Right lobe of liver (tissue), 6 donors: ENCODE results near the gene CACNA2D4. TPM values are rescaled to one million over a fixed set of nuclear protein-coding genes. Genes with fewer than 3 reads are reported as not detected.
A peak's percentile ranks its signal among the peaks of the same experiment; 100 is the strongest.

Experiments
- ATAC-seq, 4 donors: fragments of 200-7000 bp; cut with Tn5 transposase; one replicate each; pipeline ENCODE4 v1.9.1; 2020; ENCODE audit warnings: mild to moderate bottlenecking in 4 of 4, moderate library complexity in 4 of 4
- DNase-seq, 3 donors: peaks; one replicate each; pipeline ENCODE4 v3.0.0-alpha.2; 2020
- H3K27ac ChIP-seq, 3 donors: fragments of 200-600 bp; one replicate each; pipeline ENCODE4 v1.8.0; 2022
- H3K27me3 ChIP-seq, 2 donors: fragments of 200-600 bp; one replicate each; pipeline ENCODE4 v1.8.0; 2022
- H3K36me3 ChIP-seq, 4 donors: fragments of 200-600 bp; sonication (generic) in 1 of 4; one replicate each; pipeline versions ENCODE4 v1.5.1 to v1.8.0; 2017 to 2022; ENCODE audit warnings: control low read depth in 1 of 4
- H3K4me1 ChIP-seq, 4 donors: fragments of 200-600 bp; sonication (generic) in 1 of 4; one replicate each; pipeline versions ENCODE4 v1.5.1 to v1.8.0; 2017 to 2022; ENCODE audit warnings: control low read depth in 1 of 4
- H3K4me3 ChIP-seq, 3 donors: fragments of 200-600 bp; one replicate each; pipeline ENCODE4 v1.8.0; 2022
- H3K9me3 ChIP-seq, 4 donors: fragments of 200-600 bp; sonication (generic) in 1 of 4; one replicate each; pipeline versions ENCODE4 v1.5.1 to v1.8.0; 2017 to 2022; ENCODE audit warnings: control low read depth in 1 of 4
- POLR2A ChIP-seq: fragments of 450-650 bp; IDR thresholded peaks from one replicate; pipeline ENCODE4 v1.6.1; 2017; ENCODE audit warnings: antibody characterized with exemption, mild to moderate bottlenecking
- WGBS: methylation state at CpG from one replicate; pipeline ENCODE4 v1.1.6; 2018; ENCODE audit warnings: low coverage, low lambda C conversion rate; ENCODE audit not compliant: insufficient coverage; ENCODE audit errors: missing lambda C conversion rate; 5-methylcytosine and 5-hydroxymethylcytosine counted together
- intact Hi-C, 2 donors: fragments of 100-400 bp; cut with DNase I; formaldehyde crosslinking; loops; one replicate each; pipeline versions ENCODE4 v1.11.2 to v1.14.1; 2022
- total RNA-seq, 6 experiments: library from RNA; depleted of rRNA in 2 of 6; stranded (reverse); fragments of >200 nt in 2 of 6; fragmentation: NEBNext Ultra II Directional in 3 of 6; extraction: Animal tissue kit (Norgen Biotek cat#: 25700) in 3 of 6; gene quantifications; one replicate each; pipeline versions ENCODE4 v1.1.0 to v1.2.4, GENCODE V29; 2016 to 2023
- TF ChIP-seq, protein P1 (sequence below), 4 donors: fragments of 200-600 bp in 3 of 4; fragments of 450-650 bp in 1 of 4; IDR thresholded peaks; one replicate each; pipeline versions ENCODE4 v1.5.1 to v1.8.0; 2016 to 2022; ENCODE audit warnings: antibody characterized with exemption in 4 of 4, mild to moderate bottlenecking in 2 of 4
- donor health status: DM: no; HTN: yes; CAD: no.
- donor health status: DM: no; HTN: no; CAD: no.
- donor health status: DM: no; HTN: no; CAD: no.
- donor health status: DM: no; HTN: yes; CAD: no.
- donor health status: DM: no; HTN: yes; CAD: no.

The CACNA2D4 gene
- total RNA-seq, 6 experiments from 2014 or later, result 0.87 to 1.9 (median 0.96) TPM

DNA sequence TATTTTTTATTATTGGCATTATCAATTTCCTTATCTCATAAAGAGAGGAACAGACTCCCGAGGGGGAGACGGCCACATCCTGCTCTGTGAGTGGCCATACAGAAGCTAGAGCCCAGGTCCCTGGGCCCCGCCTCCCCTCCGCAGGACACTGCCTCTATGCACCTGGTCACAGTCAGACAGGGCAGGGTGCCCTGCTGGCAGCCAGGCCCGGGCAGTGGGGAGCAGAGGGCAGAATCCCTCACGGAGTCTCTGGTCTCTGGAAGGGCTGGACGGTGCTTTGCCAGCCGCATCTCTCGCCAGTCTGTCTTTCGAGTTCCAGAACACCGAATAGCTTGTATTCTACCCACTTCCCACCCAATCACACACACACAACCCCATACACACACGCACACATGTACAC, 16.4 kb upstream of the CACNA2D4 start:
- Histone ChIP-seq H3K9me3 (no peaks in the 10 kb centered on the region), H3K27me3 (no peaks in the 10 kb centered on the region), H3K36me3 (peaks cover 0 to 5% (median 2%) of the 10 kb centered on the region in 4 donors), H3K4me1 (peaks cover 0 to 10% (median 2%) of the 10 kb centered on the region in 4 donors), H3K4me3 (no peak overlapping the region), H3K27ac (no peak overlapping the region)
- intact Hi-C loops, result loop anchor here (5.0 to 10.0 kb wide), 2 partner anchors 138 to 290 kb away; no protein-coding TSS in a partner anchor
- TF ChIP-seq POLR2A, result no peak
- TF ChIP-seq, protein P1, sequence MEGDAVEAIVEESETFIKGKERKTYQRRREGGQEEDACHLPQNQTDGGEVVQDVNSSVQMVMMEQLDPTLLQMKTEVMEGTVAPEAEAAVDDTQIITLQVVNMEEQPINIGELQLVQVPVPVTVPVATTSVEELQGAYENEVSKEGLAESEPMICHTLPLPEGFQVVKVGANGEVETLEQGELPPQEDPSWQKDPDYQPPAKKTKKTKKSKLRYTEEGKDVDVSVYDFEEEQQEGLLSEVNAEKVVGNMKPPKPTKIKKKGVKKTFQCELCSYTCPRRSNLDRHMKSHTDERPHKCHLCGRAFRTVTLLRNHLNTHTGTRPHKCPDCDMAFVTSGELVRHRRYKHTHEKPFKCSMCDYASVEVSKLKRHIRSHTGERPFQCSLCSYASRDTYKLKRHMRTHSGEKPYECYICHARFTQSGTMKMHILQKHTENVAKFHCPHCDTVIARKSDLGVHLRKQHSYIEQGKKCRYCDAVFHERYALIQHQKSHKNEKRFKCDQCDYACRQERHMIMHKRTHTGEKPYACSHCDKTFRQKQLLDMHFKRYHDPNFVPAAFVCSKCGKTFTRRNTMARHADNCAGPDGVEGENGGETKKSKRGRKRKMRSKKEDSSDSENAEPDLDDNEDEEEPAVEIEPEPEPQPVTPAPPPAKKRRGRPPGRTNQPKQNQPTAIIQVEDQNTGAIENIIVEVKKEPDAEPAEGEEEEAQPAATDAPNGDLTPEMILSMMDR (IDR thresholded peaks at IDR 0.05), result no peak
- 74% methylated on average over 7 of the region's 12 CpGs for WGBS
- ATAC-seq (peak in 2 of 4 donors; percentile 7 to 33), DNase-seq (peak in 1 of 3 donors; percentile 46)

DNA sequence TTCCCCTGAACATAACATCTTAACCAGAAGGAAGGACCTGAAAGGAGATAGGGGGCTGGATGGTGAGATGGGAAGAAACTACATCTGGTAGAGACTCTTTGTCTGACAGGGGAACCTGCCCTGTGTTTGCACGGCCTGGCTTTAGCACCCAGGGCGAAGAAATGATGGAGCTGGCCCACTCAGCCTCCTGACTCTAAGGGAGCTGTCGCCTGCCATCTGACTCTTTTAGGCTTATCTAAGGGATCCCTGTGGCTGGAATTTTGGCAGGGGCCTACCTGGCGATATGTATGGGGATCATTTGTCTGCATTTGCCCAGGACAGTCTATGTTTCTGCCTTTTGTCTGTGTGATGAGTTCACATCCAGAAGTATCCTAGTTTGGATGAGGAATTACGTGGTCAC, 15.6 kb upstream of the CACNA2D4 start:
- WGBS, result 80% methylated on average over 1 of the region's 5 CpGs
- Histone ChIP-seq H3K4me3 (no peak overlapping the region), H3K36me3 (peaks cover 0 to 5% (median 2%) of the 10 kb centered on the region in 4 donors), H3K9me3 (no peaks in the 10 kb centered on the region), H3K27me3 (no peaks in the 10 kb centered on the region), H3K4me1 (peaks cover 0 to 10% (median 0%) of the 10 kb centered on the region in 4 donors), H3K27ac (no peak overlapping the region)
- ATAC-seq, result no peak
- intact Hi-C loops, result loop anchor here (10.0 kb wide), 1 partner anchor 289 kb away; no protein-coding TSS in a partner anchor
- TF ChIP-seq, protein P1 (IDR thresholded peaks at IDR 0.05), result no peak
- TF ChIP-seq POLR2A, result no peak
- peak in 1 of 3 donors; percentile 31 for DNase-seq

DNA sequence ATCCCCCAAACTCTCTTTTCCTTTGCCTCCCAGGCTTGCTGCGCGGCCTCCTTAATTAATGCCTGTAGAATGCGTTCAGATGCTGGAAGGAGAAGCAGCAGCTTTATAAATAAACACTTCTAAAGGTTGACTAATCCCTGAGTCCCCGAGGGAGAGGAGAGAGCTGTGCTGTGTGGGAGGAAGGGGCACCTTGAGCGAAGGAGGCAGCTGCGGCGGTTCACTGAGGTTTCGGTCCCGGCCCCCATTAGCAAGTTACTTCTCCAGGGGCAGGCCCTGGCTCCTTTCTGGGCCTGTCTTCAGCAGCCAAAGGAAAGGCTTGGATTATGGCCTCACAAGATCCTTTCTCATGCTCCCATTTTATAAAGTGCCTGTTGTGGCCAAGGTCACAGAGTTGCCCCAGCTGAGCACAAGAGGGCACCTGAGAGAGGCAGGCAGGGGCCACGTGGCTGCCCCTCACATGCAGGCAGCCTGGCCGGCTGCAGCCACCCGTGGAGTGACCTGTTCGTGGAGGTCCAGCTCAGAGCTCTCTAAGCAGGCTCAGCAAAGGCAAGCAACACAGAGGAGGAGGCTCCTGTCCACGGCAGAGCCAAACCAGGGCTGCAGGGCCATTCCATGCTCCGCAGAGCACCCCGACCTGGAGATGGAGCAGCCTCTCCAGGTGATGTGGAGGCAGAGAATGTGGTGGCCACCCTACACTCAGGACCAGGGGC, 15.0 kb upstream of the CACNA2D4 start:
- Histone ChIP-seq H3K4me3 (no peak overlapping the region), H3K27me3 (no peaks in the 10 kb centered on the region), H3K36me3 (peaks cover 0 to 5% (median 2%) of the 10 kb centered on the region in 4 donors), H3K27ac (no peak overlapping the region), H3K4me1 (peaks cover 0 to 10% (median 0%) of the 10 kb centered on the region in 4 donors), H3K9me3 (no peaks in the 10 kb centered on the region)
- TF ChIP-seq, protein P1 (IDR thresholded peaks at IDR 0.05), result no peak
- no peak for TF ChIP-seq POLR2A
- 48% methylated on average over 6 of the region's 16 CpGs for WGBS
- intact Hi-C loops, result loop anchor here (10.0 kb wide), 1 partner anchor 289 kb away; no protein-coding TSS in a partner anchor
- DNase-seq (peak in 1 of 3 donors; percentile 36), ATAC-seq (no peak)

DNA sequence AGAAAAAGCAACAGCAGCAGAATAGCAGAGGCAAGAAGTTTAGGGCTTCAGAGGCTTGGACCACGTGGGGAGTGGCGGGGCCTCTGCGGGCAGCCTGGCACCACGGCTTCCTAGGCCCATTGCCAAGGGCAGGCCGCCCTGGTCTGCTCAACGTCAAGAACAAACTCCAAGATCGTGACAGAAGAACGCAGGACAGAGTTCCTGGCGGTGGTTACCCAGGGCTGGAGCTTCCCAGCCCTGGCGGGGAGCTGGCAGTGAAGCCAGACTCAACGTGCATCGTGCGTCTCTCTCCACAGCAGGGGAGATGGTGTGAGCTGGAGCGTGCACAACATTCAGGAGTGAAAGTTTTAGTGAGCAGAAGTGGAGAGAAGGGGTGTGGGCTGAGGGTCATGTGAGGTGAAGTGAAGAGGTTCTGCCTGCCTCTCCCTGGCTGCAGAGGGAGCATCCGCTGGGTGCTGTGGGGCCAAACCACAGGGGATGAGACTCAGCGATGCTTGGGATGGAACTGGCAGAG, 13.9 kb upstream of the CACNA2D4 start:
- Histone ChIP-seq H3K4me1 (peaks cover 0 to 10% (median 0%) of the 10 kb centered on the region in 4 donors), H3K27me3 (no peaks in the 10 kb centered on the region), H3K4me3 (no peak overlapping the region), H3K27ac (no peak overlapping the region), H3K36me3 (no peaks in the 10 kb centered on the region), H3K9me3 (no peaks in the 10 kb centered on the region)
- 18% methylated on average over 8 of the region's 16 CpGs for WGBS
- peak in 1 of 3 donors; percentile 67 for DNase-seq
- intact Hi-C loops, result loop anchor here (10.0 kb wide), 1 partner anchor 288 kb away; no protein-coding TSS in a partner anchor
- TF ChIP-seq, protein P1 (IDR thresholded peaks at IDR 0.05), result no peak
- no peak for TF ChIP-seq POLR2A
- ATAC-seq, result peak; percentile 28 to 50 (median 40)
